ENCODE measurements around the gene LIX1L.

GRCh38 chr1:145977486-145978470, 20.0 kb upstream of the LIX1L start:
- TF ChIP-seq CTCF (conservative IDR thresholded peaks at IDR 0.05; ENCODE audit: low read length), result peak; percentile 89
- no peak for TF ChIP-seq EZH2phosphoT487 (IDR thresholded peaks at IDR 0.05; ENCODE audit: borderline replicate concordance)

Measured in Loucy (cell line).